Measurements from ENCODE around the gene RPLP2.

Gene RPLP2

DNA sequence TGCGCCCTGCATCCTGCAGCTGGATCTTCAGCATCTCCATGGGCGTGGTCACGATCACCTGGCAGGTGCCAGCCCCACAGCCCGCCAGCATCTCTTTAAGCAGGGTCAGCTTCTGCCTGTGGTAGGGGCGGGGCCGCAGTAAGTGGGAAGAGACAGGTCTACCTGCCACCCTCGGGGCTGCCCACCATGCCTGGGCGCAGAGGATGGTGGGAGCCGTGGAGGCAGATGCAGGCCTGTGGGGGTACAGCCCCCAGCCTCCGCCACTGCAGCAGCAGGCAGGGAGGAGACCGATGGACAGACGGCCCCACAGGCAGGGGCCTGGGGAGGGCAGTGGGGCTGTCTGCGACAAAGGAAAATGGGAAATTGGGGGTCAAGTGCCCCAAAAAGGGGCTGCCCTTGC is 16.9 kb upstream of the RPLP2 start:
- no peak for DNase-seq

- DNase-seq: no peak
These were observed 16.2 kb upstream of the RPLP2 start for GRCh38 chr11:793556-793955.

DNA sequence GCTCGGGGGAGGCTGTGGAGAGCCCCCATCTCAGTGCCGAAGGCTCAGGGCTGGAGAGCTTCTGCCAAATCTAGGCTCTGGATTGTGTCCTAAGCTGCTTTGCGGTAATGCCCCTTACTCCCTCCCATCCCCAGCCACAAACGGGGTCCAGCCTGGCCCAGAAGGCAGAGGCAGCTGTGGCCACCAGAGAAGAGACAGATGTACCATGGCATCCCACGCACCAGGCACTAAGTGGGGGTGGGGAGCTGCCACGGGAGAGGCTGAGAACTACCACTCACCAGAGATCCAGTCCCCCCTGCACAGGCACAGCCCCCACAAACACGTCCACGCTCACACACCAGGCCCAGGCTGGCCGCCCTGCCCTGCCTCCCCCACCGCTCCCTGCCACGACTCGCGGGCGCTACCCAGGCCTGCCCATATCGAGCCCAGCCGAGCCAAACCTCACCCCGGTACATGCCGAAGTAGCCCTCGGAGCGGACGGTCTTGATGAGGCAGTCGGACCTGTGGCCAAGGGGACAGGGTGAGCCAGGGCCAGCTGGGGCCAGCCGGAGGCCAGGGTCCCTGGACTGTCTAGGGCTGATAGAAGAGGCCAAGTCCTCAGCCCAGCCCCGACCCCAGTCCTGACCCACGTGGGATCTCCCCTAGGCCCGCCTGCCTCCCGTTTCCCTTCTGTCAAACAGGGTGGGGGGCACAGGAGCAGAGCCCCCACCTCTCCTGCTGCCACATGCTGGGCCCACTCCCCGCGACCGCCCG is 15.6 kb upstream of the RPLP2 start:
- no peak for DNase-seq

- DNase-seq: no peak
These were observed 14.8 kb upstream of the RPLP2 start for GRCh38 chr11:794766-795633.

GRCh38 chr11:795634-796564 is 13.9 kb upstream of the RPLP2 start:
- DNase-seq: peak; percentile 53 to 75 (median 60)

- DNase-seq: no peak
These were observed 13.0 kb upstream of the RPLP2 start for GRCh38 chr11:796565-797295.

- DNase-seq: peak; percentile 36 to 69 (median 54)
These were observed 12.3 kb upstream of the RPLP2 start for GRCh38 chr11:797296-798092.

DNA sequence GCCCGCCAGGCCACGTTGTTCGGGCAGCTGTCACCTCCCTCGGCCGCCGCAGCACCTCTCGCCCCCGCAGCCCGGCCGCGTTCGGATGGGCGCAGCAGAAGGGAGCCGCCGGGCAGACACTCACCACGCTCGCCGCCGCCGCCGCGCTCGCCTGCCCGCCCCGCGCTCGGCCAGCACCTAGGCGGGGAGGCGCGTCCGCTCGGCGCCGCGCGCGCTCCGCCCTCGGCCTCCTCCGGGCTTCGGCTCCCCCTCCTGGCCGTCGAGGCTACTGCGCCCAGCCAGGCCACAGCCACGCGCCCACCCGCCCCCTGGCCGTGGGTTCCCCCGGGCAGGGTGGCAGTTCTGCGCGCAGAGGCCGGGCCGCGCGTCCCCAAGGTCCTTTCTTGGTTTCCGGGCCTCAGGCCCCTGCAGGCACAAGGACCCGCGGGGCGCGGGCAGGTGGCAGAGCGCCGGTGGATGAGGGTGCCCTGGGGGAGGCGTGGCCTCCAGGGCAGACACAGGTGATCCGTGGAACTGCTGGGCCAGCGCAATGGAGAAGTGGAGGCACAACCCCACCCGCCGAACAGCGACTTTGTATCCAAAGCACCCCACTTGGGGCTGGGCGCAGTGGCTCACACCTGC is 11.6 kb upstream of the RPLP2 start, which contains the start of gene SLC25A22:
Gene SLC25A22, minus strand, starts transcription at position 189 of the 621 bp plus-strand sequence. CDS start 3,275 bp downstream, outside the sequence.
- DNase-seq: peak; percentile 48 to 82 (median 64)

- no peak for DNase-seq
These were observed 10.0 kb upstream of the RPLP2 start for GRCh38 chr11:799641-800316.

DNA sequence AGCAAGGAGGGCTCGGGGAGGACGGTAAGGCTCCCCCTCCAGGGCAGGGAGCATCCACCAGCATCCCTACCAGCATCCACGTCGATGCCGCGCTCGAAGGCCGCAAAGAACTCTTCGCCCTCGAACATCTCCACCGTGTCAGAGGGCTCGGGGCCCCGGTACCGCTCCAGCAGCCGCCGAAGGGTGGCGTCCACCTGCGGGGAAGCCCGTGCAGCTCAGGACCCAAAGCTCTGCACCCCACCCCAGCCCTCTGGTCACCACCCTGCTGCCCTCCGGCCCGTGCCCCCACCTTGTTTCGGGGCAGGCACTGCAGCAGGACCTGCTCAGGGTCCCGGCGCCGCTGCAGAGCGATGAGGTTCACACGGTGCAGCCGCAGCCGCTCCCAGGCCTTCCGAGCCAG is 9.3 kb upstream of the RPLP2 start:
- DNase-seq: no peak

DNA sequence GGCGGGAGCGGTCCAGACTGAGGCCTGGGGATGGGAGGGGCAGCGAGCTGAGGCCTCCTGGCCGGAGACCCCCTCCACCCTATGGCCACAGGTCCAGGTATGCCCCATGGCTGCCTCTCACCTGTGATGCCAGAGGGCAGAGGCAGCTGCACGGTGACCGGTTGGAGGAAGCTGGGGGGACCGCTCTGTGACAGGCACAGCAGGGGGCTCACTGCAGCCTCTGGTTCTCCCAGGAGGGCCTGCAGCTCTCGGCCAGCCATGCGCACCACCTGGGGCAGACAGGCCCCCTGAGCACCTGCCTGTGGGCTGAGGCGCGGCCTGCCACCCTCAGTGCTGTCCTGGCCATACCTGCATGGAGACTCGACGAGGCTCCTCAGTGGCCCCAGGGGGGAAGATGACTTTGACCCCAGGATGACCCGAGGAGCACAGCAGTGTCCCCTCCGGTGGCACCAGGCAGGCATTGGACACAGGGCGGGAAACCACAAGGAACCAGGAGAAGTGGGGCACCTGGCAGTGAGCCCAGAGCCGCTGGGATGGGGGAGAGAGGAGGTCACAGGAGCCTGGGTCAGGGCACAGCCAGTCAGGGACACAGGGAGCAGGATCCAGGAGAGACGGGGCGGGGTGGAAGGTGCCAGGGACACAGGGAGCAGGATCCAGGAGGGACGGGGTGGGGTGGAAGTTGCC is 8.5 kb upstream of the RPLP2 start:
- no peak for DNase-seq

DNA sequence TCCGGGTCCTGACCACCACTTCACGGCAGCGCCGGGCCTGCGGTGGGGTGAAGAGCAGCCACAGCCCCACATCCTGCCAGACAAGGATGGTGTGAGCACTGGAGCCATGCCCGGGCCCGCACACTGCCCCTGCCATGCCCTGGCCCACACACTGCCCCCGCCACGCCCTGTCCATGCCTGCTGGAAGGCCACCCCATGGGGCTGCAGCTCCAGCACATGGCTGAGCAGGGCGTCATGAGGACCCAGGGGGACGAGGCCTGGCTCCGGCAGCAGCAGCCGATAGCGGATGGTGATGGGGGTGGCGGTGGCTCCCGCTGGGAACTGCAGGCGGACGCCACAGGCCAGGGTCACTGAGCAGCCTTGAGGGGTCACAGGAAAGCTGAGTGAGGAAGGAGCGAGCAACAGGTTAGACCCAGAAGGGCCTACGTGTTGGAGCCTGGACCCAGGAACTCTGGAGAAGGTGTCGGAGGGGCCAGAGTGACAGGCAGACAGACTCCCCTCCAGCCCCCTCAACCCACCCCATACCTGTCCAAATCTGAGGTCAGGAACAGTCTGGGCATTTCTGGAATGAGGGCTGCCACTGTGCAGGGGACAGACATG is 7.6 kb upstream of the RPLP2 start:
- DNase-seq: no peak

DNA sequence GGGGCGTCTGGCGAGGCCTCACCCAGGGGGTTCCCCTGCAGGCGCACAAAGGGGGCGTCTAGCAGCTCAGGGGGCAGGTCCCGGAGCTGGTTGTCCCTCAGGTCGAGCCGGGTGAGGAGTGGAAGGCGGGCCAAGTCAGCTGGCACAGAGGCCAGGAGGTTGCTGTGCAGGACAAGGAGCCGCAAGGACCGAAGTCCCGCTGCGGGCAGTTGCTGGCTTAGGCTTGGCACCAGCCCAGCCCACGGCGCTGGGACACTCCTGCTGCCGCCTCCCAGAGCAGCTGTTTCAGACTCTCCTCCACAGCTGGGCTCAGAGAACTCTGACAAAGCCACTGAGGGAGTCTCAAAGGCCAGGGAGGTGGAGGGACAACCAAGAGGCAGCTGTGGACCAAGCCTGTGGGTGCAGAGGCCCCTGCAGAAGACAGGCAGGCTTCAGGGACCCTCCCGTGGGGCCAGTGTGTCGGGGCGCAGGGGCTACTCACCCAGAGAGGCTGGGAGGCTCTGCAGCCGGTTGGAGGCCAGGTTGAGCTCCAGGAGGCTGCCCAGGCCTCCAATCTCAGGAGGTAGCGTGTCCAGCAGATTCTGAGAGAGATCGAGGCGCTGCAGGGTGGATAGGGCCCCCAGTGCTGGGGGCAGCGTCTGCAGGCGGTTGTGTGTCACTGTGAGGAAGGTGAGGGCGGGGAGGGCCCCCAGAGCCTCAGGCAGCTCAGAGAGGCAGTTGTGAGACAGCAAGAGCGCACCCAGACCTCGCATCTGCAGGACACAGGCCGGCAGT is 6.9 kb upstream of the RPLP2 start:
- no peak for DNase-seq

GRCh38 chr11:803467-803742 is 6.4 kb upstream of the RPLP2 start:
- no peak for DNase-seq

- no peak for DNase-seq
These were observed 5.8 kb upstream of the RPLP2 start for GRCh38 chr11:803770-804598.

- no peak for DNase-seq
These were observed 5.2 kb upstream of the RPLP2 start for GRCh38 chr11:804599-804964.

DNA sequence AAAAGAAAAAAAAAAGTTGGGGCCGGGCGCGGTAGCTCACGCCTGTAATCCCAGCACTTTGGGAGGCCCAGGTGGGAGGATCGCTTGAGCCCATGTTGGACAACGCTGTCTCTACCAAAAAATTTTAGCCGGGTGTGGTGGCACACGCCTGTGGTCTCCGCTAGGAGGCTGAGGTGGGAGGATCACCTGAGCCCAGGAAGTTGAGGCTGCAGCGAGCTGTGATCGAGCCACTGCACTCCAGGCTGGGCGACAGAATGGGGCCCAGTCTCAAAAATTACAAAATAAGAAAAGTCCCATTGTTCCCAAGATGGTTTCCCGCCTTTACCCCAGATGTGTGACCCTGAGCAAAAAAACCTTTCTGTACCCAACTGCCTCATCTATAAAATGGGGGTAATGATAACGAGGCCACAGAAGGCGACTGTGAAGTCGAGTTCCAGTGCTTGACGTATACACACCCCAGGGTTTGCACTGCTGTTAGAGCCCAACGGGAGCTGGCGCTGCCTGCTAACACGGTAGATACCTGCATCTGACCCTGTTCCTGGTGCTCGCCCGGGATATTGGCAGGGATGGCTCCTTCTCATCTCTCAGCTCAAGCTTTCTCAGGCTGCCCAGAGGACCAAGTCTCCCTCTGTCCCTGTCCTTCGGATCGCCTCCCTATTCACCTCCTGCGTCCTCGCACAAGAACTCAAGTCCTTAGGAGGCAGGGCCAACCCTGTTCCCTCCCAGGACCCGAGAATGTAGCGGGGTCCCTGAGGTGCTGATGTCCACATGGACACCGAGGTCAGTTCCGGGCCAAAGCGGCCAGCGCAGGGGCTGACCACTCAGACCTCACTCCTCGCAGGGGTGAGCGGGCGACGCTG is 1.1 kb upstream of the RPLP2 start:
- DNase-seq: no peak

Data from activated naive CD4-positive, alpha-beta T cell (primary cell).